ENCODE results near the gene TMEM196. TPM values are rescaled to one million over a fixed set of nuclear protein-coding genes. Genes with fewer than 3 reads are reported as not detected.
A peak's percentile ranks its signal among the peaks of the same experiment; 100 is the strongest.

Gene TMEM196
- total RNA-seq, 4 donors from 2014 or later = not detected

DNA sequence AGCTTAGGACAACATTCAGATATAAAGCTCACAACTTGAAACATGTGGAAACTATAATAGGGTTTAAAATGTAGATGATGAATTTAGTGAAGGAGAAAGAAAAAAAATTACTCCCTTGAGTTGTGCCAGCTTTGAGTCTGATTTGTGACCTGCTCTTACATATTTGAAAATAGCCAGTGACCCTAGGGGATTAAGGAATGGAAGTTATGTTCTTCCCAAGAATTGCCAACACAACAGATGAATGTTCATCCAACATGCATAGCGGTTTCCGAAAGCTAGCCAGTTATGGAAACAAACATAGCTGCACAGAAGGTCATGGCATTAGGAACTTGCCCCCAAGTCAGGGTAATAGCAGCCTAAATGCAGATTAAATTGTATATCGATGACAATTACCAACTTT, 10.8 kb downstream of the TMEM196 start:
- WGBS = 67% methylated on average over 3 of the region's 3 CpGs
- no peaks in the 10 kb centered on the region for H3K27me3 ChIP-seq
- no peak overlapping the region for H3K27ac ChIP-seq
- H3K9me3 ChIP-seq = no peaks in the 10 kb centered on the region
- no peaks in the 10 kb centered on the region for H3K4me1 ChIP-seq
- H3K4me3 ChIP-seq = no peak overlapping the region
- H3K36me3 ChIP-seq = no peaks in the 10 kb centered on the region
- TF ChIP-seq EP300 (IDR thresholded peaks at IDR 0.05) (no peak), POLR2AphosphoS5 (IDR thresholded peaks at IDR 0.05) (no peak), CTCF (IDR thresholded peaks at IDR 0.05) (no peak), POLR2A (IDR thresholded peaks at IDR 0.05) (no peak)
- no peak for DNase-seq (ENCODE audit: low spot score in 2 of 2)

DNA sequence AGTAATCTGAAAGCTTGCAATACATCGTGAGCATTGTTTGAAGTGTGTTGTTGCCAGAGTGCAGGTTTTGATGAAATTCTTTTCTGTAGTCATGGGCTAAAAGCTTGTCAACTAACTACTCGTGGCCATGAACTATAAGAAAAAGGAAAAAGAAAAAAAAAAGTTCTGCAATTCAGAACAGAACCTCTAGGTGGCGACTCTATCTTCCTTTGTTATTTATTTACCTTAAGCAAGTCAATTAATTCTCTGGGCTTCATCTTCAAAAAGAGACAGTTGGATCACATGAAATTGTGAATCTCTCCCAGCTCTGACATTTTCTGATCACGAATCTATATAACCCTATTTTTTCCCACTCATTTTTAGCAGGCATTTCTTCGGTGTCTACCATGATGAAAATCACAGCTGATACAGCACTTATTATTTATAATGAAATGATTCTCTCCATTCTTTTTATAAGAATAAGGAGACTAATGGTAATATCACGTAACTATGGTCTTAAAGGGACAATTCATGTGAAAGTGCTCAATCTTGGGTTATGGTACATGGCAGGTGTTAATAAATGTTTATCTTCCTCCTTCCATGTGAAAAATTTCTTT, 18.8 kb downstream of the TMEM196 start:
- WGBS = 39% methylated on average over 6 of the region's 6 CpGs
- no peak for DNase-seq (ENCODE audit: low spot score in 2 of 2)
- Histone ChIP-seq H3K27ac (no peak overlapping the region), H3K4me1 (peaks cover 4% of the 10 kb centered on the region), H3K36me3 (no peaks in the 10 kb centered on the region), H3K27me3 (no peaks in the 10 kb centered on the region), H3K4me3 (no peak overlapping the region), H3K9me3 (no peaks in the 10 kb centered on the region)
- TF ChIP-seq CTCF (IDR thresholded peaks at IDR 0.05) = peak; percentile 27 to 54
- TF ChIP-seq POLR2A (IDR thresholded peaks at IDR 0.05) = no peak

- TF ChIP-seq POLR2AphosphoS5 (IDR thresholded peaks at IDR 0.05) (no peak), POLR2A (IDR thresholded peaks at IDR 0.05) (no peak), EP300 (IDR thresholded peaks at IDR 0.05) (no peak), CTCF (IDR thresholded peaks at IDR 0.05) (no peak)
- Histone ChIP-seq H3K36me3 (no peaks in the 10 kb centered on the region), H3K27ac (no peak overlapping the region), H3K4me3 (no peak overlapping the region), H3K4me1 (peaks cover 5% of the 10 kb centered on the region), H3K27me3 (no peaks in the 10 kb centered on the region), H3K9me3 (no peaks in the 10 kb centered on the region)
- DNase-seq (ENCODE audit: low spot score in 2 of 2) = no peak
- WGBS = 78% methylated on average over 3 of the region's 3 CpGs
These were observed 21.4 kb downstream of the TMEM196 start for GRCh38 chr7:19752020-19752419.

GRCh38 chr7:19749658-19750057, 23.8 kb downstream of the TMEM196 start:
- TF ChIP-seq POLR2A (IDR thresholded peaks at IDR 0.05) (no peak), POLR2AphosphoS5 (IDR thresholded peaks at IDR 0.05) (no peak)
- Histone ChIP-seq H3K4me3 (no peak overlapping the region), H3K4me1 (peaks cover 5% of the 10 kb centered on the region), H3K27me3 (peaks cover 4% of the 10 kb centered on the region), H3K36me3 (no peaks in the 10 kb centered on the region), H3K9me3 (no peaks in the 10 kb centered on the region), H3K27ac (no peak overlapping the region)
- no peak for DNase-seq (ENCODE audit: low spot score in 2 of 2)
- WGBS = 34% methylated on average over 4 of the region's 4 CpGs

DNA sequence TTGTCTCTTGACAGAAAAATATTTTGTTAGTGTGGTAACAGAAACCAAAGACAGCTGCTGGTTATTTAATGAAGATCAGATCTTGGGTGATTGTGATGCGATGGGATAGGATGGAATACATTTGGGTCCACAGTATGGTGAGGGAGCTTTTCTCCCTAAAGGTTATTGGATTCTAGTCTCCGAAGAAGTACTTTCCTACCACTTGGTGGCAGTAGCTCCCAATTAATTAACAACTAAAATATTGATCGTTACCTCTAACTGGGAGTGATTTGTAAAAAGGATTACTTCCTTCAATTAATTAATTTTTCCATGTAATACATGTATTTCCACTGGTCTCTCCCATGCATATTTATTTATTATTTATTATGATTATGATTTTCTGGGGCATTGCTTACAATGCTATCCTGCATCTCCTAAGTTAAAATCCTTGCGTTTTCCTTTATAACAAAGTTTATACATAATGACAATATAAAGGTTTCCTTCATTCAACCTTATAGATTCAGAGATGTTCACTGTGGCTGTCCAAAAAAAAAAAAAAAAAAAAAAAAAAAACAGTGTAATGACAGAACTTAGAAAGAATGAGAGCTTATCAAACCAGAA, 25.6 kb downstream of the TMEM196 start:
- Histone ChIP-seq H3K27me3 (peaks cover 4% of the 10 kb centered on the region), H3K36me3 (no peaks in the 10 kb centered on the region), H3K27ac (no peak overlapping the region), H3K9me3 (no peaks in the 10 kb centered on the region), H3K4me3 (no peak overlapping the region), H3K4me1 (peaks cover 5% of the 10 kb centered on the region)
- TF ChIP-seq EP300 (IDR thresholded peaks at IDR 0.05) = no peak
- TF ChIP-seq POLR2AphosphoS5 (IDR thresholded peaks at IDR 0.05) = no peak
- TF ChIP-seq CTCF (IDR thresholded peaks at IDR 0.05) = peak; percentile 12 to 21
- TF ChIP-seq POLR2A (IDR thresholded peaks at IDR 0.05) = no peak
- 30% methylated on average over 4 of the region's 4 CpGs for WGBS
- DNase-seq (ENCODE audit: low spot score in 2 of 2) = no peak
